Myocyte (in vitro differentiated cells): ENCODE results near the gene MALT1. TPM values are rescaled to one million over a fixed set of nuclear protein-coding genes. Genes with fewer than 3 reads are reported as not detected.

Experiments used
- DNase-seq: peaks from one replicate; pipeline ENCODE4 v3.0.0-alpha.2; 2012; ENCODE audit warnings: low read depth
- total RNA-seq: library from RNA; depleted of rRNA; stranded (reverse); fragments of >200 nt; gene quantifications from 2 replicates; pipeline ENCODE4 v1.2.3, GENCODE V29; 2014

Gene MALT1
- total RNA-seq, 1 donor from 2014 or later = 20.9 TPM

GRCh38 chr18:58691256-58691655 lies 20.0 kb downstream of the MALT1 start:
- peak; percentile 35 for DNase-seq

GRCh38 chr18:58692422-58693185 lies 21.3 kb downstream of the MALT1 start:
- no peak for DNase-seq

GRCh38 chr18:58694221-58694620 lies 23.0 kb downstream of the MALT1 start:
- no peak for DNase-seq

DNA sequence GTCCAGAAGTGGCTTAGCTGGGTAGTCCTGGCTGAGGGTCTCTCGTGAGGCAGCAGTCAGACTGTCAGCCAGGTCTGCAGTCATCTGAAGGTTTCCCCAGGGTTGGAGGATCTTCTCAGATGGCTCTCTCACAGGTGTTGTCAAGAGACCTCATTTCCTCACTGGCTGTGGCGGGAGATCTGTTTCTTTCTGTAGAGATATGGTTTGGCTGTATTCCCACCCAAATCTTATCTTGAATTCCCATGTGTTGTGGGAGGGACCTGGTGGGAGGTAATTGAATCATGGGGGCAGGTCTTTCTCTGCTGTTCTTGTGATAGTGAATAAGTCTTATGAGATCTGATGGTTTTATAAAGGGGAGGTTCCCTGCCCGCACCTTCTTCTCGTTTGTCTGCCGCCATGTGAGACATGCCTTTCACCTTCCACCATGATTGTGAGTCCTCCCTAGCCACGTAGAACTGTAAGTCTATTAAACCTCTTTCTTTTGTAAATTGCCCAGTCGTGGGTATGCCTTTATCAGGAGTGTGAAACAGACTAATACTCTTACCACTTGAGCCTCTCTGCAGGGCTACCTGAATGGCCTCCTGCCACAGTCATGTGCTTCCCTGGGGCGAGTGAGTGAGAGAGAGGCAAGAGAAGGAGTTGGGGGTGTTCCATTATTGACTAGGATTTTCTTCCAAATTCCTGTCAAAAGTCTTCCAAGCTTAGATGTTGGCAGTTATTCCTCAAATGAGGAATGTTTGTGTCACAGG lies 23.6 kb downstream of the MALT1 start:
- DNase-seq = no peak

- DNase-seq = no peak
These were observed 24.5 kb downstream of the MALT1 start for GRCh38 chr18:58695772-58696171.

DNA sequence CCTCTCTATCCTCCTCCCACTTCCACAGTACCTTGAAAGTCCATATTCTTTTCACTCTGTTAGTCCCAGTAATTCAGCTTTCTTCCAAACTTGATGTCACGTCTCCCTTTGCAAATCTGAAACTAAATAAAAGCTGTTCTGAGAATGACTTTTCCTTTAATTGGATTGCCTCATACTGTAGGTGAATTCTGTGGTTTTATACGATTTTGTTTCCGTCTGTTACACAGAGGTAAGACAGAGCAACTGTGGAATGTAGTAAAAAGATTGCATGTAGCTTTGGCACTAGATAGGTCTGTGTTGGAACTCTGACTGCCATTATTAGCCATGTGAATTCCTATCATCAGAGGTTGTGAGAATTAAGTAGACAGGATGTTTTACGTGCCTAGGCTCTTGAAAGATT lies 25.9 kb downstream of the MALT1 start:
- no peak for DNase-seq

DNA sequence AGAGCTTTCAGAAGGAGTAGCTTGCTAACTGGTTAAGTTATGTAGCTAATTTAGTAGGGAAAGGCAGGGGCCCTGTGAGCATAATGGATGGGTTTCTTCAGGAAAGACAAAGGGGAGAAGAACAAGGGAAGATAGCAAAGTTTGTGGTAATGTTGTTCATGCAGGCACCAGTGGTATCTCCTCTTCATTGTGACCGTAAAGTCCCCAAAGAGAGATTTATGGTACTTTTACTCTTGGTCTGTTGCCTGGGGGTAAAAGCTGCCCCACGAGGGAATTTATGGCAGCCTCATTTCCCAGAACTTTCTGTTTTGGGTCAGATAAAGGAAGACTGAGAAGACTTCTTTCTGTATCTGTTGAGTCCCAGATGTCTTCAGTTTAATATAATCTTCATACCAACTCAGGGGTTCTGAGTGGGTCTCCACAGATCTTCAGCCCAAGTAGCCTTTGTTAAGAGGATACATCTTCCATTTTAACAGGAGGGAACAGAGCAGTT lies 27.5 kb downstream of the MALT1 start:
- DNase-seq = no peak

DNA sequence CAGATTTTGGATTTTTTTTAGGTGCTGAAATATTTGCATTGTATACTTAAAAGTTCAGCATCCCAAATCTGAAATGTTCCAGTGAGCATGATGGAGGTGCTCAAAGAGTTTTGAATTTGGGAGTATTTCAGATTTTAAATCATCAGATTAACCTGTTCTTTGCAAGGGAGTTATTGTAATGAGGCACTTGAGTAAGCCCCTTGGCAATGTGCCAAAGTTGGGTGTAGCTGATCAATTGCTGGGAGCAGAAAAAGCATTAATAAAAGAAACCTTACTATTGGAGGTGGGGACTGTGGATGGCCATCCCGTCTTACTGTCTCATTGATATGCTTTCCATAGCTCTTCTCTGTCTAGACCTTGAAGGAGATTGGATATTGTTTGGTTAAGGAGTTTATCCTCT lies 28.3 kb downstream of the MALT1 start:
- no peak for DNase-seq

GRCh38 chr18:58700209-58700608 lies 28.9 kb downstream of the MALT1 start:
- no peak for DNase-seq

DNA sequence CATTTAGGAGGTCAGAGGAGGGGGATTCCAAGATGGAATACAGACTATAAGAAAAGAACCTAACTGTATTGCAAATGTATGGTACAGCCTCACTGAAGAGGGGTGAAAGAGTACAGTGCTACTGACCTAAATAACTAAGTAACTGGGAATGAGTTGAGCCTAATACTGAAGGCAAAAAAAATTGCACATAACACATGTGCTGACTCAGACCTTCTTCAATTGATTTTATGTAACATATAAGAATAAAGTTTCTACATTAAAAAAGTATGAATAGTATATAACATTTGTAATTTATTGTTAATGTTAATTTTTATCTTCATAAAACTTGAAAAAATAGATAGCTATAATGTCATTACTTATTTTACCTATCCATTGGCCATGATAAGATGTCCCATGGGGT lies 41.7 kb downstream of the MALT1 start:
- DNase-seq = no peak

DNA sequence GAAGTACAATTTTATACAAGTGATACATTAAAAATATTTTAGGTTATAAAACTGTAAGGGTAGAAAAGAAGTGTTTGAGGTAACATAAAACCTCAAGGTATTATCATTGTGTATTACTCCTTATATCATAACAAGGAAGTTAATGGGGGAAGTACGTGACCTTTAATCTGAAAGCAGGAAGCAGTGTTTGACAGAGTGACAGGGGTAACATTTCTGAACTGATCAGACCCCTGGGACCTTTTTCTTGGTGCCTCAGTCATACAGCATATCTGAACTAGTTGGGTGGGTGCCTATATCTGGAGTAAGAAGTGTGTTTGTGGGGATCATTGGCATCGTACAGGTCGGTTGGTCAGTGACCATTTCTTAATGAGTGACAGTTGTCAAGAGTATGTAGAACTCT lies 43.0 kb downstream of the MALT1 start:
- no peak for DNase-seq

DNA sequence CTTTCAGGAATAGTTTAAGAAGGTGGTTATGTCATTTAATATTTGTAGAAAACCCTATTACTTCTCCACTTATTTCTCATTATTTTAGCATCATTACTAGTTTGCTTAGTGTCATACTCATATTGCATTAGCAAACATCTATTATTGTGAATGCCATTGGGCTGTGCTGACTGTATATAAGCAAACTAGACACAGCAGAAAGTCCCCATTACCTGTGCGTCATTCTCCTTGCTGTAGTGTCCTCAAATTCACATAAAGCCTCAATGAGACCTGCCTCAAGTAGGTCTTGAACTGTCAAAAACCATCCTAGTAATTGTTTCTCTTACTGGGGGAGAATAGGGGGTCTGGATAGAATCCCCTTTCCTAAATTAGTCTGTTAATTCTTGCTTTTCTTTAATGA lies 43.6 kb downstream of the MALT1 start:
- DNase-seq = no peak

- DNase-seq = no peak
These were observed 44.3 kb downstream of the MALT1 start for GRCh38 chr18:58715540-58715939.

DNA sequence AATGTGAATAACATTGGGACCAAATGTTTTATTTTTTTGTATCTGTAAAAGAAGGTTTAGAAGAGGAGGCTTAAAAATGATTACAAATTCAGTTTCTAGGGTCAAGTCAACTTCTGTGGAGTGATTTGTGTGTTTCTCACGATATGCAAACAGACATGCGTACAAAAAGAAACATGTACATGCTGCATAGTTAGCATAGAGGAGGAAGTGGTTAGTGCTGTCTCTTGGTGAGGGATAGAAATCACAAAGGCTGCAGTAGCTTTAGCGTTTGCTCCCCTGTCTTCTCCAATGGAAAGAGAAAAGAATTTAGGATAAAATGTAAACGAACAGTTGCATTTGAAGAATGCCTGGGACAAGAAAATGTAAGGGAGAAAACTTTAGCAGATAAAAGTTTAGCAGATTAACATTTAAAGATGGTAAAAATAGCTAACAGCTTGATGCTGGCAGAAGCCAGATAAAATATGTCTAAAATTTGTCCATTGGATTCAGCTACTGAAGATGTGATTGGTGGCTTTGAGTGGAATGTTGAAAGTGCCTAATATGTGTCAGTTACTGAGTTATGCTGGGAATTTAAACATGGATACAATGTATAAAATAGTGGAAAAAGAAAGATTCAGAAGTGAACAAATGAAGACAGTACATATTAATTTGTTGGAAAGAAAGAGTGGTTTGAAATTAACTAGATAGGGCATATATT lies 44.9 kb downstream of the MALT1 start:
- no peak for DNase-seq

DNA sequence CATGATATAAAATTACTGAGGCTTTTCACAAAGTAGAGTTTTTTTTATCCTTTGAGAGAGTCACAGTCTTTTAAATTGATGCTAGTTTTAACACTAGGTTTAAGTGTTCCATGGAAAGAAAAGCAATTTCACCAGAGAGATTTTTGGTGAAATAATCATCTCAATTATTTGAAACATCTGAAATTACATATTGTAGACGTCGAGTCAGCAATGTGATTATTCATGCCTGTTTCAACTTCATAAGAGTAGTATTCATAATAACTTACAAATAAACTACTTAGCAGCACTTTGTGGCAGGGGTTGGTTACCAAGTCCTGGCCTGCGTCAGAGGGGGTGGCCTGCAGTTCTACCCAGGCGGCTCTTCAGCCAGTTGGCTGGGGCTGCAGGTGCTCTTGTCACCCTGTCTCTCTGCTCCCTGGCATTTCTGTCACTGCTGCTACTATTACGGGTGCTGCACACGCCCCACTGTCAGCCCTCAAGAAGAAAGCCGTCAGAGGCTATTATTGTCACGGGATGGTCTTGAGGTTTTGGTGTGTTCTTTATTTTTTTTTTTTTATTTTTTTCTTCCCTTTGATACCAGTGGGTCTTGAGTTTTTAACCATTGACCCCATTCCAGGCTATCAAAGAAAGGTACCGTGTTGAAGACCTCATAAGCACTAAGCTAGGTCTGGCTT lies 50.4 kb downstream of the MALT1 start:
- DNase-seq = peak; percentile 44

DNA sequence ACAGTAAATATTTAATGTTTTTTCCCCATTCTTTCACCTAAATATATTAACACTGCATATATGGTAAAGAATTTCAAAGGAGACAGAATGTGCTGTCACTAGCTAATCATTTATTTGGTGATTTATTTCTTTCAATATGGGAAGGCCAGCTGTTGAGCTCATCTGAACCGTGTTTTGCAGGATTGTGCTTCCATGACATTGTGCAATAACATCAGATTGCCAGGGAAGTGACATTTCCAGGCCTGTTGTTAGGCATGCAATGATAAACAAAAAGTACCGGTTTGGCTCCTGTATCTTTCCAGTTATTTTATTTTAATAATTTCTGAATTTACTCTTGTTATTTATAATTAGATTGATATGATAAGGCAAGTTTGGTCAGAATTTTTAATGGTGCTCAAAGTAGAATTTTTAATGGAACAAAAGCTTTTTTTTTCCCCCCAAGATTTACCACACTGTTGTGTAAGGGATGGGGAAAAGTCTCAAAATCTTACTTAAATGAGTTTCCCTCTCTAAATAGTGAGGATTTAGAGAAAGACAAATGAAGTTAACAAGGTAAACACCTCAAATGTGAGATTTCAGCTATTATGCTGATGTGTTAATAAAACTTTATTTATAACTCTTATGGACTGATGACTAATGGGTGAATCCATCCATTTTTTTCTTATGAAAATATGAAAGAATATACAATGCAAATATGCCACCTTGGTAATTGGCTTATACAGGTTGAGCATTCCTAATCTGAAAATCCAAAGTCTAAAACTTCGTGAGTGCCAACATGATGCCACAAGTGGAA lies 52.7 kb downstream of the MALT1 start:
- DNase-seq = peak; percentile 21

DNA sequence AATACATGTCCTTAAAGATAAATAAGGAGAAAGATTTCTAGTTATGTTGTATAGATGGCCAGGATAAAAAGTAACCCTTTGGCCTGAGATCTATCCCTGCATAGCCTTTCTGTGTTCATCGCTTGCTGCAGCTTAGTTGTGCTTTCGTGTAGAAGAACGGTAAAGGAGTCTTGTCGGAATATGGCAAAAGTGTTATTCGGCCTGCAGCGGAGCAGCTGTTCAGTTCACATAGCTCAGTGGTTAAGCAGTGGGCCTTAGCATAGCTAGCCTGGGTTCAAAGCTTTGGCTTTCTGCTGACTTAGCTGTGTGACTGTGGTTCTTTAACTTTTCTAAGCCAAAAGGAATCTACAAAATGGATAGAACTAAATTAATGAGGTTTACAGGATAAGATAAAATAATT lies 55.4 kb downstream of the MALT1 start:
- DNase-seq = peak; percentile 52

DNA sequence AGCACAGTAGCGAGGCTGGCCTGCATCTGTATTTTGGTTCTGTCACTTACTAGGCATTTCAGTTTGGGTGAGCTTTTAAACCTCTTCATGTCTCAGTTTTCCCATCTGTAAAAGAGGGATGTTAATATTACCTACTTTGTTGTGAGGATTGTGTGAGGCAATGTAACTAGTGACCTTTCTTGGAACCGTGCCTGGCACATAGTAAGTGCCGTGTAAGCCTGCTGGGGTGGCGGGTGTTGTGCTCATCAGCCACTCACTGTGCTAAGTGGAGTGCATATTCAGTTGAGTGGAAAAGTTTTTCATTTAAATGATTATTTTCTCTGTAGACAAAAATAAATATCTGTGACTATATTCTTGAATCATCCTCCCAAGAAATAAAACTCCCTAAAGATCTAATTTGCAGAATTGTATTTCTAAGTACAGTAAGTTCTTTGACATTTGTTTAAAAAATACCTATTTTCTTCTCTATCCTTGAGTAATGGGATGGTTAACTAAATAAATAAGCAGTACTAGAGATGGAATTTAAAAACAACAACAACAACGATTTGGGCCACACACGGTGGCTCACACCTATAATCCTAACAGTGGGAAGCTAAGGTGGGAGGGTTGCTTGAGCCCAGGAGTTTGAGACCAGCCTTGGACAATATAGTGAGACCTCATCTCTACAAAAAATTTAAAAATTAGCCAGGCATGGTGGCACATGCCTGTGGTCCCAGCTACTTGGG lies 56.7 kb downstream of the MALT1 start:
- DNase-seq = no peak

DNA sequence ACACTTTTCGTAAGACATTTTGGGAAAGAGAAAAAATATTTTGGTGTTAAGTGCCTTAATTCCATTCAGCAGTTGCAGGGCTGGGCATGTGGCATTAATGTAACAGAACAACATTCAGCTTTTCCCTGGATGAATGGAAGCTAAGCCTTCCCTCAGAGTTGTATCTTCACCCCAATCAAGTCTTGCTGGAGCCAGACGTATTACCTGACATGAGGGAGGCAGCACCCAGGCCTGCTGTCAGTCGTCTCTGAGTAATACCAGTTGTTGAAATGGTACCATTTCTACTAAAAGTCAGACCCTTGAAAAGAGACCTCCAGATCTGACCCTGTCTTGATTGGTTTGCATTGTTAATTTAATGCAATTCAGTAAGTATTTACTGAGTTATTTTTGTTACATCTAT lies 57.5 kb downstream of the MALT1 start:
- no peak for DNase-seq

GRCh38 chr18:58730618-58731017 lies 59.4 kb downstream of the MALT1 start:
- DNase-seq = no peak
